HK-2 (cell line): ENCODE data around the gene RAB1B.
"Not testable (repeated sequence)": the region's sequence is repeated elsewhere in the genome, so short reads cannot be mapped to it uniquely, and the experiment has no call there.

ENCODE experiments used
- DNase-seq: peaks from one replicate; pipeline ENCODE4 v3.0.0-alpha.2; 2018; ENCODE audit not compliant: unreplicated experiment

The RAB1B gene

DNA sequence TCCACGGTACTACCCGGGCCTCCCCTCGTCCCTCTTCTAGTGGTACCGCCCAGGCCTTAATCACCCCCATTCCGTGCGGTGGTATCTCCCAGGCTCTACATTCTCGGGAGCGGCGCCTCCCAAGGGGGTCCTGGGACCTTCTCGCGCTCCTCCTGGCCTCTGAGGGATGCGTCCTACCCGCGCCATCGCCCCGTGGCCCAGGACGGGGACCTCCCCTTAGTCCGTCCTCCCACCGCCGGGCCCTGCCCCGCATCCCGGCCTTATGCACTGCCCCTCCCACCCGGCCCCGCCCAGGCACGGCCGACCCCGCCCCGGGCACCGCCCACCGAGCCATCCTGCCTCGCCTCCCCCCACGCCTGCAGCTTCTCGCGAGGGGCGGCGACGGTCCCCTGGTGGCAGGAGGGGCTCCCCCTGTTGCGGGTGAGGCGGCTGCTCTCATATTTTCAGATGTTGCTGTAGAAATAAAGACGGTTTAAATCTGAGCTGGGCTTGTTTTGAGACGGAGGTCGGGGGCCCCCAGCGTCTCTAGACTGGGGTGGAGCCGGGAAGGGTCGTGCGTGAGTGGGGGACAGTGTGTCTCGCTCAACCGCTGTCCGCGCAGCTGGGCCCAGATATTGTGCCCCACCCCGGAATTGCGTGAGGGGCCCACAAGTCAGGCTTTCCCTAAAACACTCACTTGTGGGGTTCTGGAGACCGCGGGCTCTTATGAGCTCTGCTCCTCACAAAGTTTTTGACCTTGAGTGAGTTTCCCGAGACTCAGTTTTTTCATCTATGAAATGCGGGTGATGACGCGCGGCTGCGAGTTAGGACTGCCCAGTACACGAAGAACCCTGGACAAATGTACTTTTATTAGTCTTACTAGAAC is 828 bp upstream of the RAB1B start:
- no peak for DNase-seq

DNA sequence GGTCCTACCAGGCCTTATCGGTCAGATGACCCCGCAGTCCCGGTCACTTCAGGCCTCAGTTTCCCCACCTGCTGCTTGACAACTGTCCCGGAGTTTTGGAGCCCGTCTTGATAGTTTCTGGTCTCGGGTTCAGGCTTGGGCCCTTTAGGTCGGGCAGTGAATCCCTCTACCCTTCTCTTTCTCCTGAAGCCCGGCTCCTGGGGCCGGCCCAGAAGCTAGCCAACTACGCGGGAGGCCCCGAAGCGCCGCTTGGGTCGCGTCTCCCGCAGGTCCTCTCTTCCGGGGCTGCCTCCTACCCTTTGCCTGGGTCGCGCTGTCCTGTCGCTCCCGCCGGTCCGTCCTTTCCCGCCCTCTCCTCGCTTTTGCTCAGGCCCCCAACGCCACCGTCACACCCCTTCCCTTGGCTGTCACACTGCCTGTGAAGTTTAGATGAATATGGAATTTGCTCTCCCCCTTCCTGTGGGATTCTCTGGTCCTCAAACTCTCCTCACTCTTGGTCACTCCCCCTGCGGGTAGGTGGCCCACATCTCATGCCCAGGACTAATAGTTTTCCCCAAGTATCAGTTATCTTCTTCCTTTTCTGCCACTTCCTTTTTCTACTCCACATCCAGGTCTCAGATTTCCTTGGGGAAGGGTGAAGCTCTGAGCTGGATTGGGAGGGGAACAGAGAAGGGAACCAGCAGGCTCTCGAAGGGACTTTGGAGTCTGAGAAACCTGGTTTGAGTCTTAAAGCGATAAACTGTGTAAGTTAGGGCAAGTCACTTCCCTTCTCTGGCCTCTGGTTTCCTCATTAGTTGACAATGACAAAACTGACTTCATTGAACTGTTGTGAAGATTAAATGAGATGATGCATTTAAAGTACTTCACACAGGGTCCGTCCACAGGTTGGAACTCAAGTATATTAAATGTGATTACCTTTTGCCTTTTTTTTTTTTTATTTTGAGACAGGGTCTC is 790 bp downstream of the RAB1B start:
- DNase-seq = no peak

DNA sequence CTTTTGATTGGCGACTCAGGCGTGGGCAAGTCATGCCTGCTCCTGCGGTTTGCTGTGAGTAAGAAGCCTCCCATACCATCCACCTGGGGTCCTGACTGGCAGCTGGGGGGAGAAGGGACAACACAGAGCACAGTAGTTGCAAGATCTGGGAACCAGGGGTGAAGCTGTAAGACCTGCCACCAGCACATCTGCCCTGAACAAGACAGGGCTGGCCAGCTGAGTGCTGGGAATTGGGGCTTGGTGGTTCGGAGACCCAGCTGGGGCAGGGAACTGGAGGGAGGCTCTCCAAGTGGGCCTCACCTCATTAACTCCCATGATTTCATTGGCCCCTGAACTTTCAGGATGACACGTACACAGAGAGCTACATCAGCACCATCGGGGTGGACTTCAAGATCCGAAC is 3.4 kb downstream of the RAB1B start:
- DNase-seq = no peak

DNA sequence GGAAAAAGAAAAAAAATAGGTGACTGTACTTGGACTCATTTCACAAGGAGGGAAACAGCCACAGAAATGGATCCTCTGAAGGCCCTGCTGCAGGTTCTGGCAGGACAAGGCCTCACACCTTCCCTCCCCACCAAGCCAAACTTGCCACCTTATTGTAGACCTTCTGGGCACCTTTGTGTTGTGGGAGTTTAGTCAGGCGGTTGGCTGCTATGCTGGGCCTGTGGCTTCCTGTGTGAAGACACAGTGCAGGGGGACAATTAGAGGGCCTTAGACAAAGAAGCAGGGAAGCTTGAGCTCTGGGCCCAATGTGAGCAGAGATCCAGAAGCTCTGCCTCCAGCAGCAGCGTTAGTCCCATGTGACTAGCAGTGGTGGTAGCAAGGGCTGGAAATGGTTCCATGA is 4.2 kb downstream of the RAB1B start:
- DNase-seq = no peak

DNA sequence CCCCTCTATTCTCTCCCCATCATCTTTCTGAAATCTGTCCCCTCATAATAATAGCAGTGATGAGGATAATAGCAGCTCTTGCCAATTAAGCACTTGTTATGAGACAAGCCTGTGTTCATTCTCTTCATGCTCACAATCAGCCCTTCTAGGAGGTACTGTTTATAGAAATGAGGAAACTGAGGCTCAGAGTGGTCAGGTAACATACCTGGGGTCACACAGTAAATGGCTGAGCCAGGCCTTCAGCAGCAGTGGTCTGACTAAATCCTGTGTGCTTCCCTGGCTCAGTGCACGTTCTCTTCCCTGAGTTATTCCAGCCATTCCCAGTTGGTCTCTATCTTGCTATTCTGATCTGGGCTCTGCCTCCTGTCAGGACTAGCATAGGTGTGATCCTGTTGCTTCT is 5.8 kb downstream of the RAB1B start:
- DNase-seq = no peak

DNA sequence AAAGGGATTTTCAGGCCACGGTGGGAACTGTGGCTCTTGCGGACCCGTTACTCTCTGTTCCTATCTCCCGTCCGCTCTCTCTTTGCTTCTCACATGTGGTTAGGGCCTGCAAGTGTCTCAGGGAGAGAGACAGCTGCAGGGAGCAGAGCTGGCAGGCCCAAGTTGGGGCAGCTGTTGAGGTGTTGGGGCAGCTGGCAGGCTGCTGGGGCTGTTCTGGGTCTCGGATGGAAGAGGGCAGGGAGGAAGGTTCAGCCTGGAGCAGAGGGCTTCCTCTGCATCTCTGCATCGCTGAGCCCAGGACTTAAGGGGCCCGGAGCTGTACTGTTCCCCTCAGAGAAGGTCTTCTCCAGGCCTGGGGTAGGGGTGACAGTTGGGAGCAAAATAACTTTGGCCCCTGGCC is 7.0 kb downstream of the RAB1B start:
- no peak for DNase-seq

DNA sequence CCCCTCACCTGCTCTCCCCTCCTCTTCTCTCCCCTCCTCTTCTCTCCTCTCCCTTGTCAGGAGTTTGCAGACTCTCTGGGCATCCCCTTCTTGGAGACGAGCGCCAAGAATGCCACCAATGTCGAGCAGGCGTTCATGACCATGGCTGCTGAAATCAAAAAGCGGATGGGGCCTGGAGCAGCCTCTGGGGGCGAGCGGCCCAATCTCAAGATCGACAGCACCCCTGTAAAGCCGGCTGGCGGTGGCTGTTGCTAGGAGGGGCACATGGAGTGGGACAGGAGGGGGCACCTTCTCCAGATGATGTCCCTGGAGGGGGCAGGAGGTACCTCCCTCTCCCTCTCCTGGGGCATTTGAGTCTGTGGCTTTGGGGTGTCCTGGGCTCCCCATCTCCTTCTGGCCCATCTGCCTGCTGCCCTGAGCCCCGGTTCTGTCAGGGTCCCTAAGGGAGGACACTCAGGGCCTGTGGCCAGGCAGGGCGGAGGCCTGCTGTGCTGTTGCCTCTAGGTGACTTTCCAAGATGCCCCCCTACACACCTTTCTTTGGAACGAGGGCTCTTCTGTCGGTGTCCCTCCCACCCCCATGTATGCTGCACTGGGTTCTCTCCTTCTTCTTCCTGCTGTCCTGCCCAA is 7.7 kb downstream of the RAB1B start:
- DNase-seq = no peak

DNA sequence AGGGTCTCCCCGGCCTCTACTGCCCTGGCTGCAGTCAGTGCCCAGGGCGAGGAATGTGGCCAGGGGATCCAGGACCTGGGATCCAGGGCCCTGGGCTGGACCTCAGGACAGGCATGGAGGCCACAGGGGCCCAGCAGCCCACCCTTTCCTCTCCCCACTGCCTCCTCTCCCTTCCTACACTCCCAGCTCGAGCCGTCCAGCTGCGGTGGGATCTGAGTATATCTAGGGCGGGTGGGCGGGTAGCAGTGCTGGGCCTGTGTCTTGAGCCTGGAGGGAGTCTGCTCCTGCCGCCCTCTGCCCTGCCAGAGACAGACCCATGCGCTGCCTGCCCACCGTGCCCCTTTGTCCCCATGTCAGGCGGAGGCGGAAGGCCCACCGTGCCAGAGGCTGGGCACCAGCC is 8.2 kb downstream of the RAB1B start:
- not testable (repeated sequence) for DNase-seq

DNA sequence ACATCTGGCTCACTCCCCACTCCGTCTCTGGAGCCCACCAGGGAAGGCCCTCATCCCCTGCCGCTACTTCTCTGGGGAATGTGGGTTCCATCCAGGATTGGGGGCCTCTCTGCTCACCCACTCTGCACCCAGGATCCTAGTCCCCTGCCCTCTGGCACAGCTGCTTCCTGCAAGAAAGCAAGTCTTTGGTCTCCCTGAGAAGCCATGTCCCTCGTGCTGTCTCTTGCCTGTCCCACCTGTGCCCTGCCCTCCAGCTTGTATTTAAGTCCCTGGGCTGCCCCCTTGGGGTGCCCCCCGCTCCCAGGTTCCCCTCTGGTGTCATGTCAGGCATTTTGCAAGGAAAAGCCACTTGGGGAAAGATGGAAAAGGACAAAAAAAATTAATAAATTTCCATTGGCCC is 8.6 kb downstream of the RAB1B start:
- DNase-seq = not testable (repeated sequence)

DNA sequence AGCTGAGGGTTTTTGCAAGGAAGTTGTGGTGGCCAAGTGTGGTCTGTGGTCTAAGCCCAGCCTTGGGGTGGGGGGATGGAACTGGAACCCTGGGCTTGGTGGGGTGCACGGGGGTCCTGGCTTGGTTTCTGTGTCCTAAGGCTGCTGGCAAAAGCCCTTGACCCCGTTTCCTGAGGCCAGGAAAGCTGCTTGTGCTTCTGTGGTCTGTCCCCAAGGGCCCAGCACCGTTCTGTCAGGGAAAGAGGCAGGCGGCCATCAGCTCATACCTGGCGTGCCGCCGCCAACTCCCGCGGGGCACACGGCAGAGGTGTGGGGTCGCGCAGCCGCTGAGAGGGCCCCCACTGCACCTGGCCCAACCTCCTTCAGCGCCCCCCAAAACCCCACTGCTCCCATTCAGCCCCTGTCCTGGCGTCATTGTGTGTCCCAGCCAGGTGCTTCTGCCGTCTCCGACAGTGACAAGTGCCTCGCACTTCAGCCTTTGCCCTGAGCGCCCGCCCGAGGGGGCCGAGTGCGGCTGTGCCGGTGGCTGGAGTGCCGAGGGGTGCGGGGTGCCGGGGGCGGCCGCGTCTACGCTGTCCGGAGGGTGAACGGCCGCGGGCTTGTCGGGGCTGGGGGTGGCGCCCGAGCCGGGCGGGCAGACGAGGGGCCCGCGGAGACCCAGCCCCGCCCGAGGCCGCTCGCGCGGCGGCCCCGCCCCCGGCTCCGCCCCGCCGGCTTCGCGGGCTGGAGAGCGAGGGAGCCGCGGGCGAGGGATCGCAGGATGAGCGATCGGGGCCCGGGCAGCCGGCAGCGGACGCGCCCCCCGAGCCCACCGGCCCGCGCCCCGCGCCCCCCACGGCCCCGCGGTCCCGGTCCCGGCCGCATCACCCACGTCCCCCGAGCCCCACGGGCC is 9.3 kb downstream of the RAB1B start, which contains the start of gene CNIH2:
CNIH2 (plus strand) TSS at position 705 of the 892 bp plus-strand sequence. CDS start 282 bp downstream, outside the sequence.
- no peak for DNase-seq

DNA sequence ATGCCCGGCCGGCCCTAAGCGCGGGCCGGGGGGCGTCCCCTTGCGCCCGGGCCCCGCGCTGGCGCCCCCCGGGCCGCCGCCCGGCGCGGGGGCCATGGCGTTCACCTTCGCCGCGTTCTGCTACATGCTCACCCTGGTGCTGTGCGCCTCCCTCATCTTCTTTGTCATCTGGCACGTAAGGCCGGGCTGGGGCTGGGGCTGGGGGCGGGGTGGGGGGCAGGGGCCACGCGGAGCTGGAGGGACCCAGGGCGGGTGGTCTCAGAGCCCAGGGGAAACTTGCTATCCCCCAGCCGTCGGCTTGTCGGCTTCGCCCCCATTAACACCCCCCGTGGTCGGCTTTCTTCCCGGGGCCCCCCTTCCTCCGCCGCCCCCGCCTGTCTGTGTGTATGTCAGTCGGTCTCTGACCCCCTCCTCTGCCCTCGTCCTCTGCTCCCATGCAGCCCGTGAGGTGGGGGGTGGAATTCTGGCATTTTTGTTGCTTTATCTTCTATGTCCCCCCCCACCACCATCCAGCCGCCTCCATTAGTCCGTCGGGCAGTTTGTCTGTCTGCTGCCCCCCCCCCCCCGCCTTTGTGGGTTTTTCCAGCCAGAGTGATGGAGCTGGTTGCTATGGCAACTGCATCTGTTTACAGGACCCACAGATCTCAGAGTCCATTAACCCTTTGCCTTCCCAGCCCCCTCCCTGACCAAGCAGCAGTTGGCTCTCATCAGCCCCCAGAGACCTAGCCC is 10.1 kb downstream of the RAB1B start:
- no peak for DNase-seq

DNA sequence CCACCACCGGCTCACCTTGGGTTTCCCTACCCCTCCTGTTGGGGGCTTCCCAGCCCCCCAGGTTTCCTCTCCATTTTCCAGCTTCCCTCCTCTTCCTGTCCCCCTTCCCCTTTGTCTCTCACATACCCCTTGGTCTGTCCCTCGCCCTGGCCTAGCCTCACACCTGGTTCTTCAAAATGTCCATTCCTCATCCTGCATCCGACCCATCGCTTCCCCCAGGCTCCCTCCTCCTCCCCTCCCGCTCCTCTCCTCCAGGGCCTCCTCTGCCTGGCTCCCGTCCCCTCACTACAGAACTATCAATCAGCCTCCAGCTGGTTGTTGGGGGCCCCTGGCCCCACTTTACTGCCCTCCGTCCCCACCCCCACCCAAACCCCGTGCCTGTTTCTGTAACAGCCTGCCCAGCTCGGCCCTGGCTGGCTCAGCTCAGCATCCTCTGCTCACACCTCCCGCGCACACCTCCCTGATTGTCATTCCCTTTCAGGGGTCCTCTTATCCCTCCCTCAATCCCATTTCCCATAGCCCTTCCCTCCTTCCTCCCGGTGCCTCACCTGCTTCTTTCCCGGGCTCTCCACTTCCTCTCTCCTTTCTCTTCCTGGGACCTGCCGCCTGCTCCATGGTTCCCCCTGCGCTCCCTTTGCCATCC is 10.8 kb downstream of the RAB1B start:
- DNase-seq = no peak

DNA sequence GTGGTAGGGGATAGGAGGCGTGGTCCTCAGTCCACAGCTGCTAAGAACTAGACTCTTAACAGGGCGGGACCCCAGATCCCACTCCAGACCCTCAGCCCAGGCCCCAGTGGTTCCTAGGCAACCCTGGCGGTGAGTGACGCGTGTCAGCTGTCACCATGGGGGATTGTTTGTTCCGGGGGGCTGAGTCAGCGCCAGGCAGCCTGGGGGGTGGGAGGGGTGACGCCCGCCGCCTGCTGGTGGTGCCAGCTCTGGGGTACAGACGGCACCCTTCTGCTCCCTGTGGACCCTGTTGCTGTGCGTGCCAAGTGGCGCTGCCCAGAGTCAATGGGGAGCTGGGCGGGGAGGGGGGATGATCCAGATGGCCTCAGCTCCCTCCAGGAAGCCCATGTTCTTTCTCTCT is 12.0 kb downstream of the RAB1B start:
- no peak for DNase-seq

DNA sequence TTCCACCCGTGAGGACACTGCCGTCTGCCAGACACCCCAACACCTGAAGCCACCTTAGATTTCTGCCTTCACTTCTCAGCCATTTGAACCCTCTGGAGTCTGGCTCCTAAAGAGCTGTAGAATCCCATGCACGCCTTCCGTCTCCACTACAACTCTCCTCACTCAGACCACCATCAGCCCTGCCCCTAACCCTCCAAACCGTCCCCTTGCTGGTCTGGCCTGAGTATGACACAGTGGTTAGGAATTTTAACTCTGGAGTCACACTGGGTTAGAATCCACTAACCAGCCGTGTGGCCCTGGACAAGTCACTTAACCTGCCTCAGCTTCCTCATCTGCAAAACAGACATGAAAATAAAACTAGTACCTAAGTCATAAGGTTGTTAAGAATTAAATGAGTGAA is 12.6 kb downstream of the RAB1B start:
- no peak for DNase-seq

DNA sequence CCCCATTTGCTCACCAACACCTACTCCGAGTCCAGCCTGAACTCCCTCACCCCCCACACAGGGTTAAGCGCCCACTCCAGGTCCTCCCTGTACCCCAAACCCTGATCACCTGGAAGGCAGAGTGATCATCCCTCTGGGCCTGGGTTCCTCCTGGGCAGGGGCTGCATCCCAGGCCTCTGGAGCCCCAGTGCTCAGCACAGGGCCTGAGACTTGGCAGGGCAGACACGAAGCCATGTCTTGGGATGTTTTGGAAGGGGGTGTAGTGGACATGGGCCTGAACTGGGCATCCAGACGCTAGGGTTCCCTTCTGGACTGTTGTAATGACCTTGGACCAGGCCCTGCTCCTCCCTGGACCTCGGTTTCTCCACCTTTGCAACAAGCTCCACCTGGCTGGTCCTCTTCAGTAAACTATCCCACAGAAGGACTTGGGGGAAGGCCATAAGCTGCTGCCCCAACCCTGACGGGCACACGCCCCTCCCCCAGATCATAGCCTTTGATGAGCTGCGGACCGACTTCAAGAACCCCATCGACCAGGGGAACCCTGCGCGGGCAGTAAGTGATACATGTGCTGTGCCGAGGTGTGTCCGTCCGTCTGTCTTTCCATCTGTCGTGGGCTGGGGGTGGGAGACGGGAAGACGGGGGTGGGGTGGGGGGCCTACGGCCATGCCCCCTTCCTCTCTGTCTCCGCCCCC is 13.5 kb downstream of the RAB1B start:
- no peak for DNase-seq

DNA sequence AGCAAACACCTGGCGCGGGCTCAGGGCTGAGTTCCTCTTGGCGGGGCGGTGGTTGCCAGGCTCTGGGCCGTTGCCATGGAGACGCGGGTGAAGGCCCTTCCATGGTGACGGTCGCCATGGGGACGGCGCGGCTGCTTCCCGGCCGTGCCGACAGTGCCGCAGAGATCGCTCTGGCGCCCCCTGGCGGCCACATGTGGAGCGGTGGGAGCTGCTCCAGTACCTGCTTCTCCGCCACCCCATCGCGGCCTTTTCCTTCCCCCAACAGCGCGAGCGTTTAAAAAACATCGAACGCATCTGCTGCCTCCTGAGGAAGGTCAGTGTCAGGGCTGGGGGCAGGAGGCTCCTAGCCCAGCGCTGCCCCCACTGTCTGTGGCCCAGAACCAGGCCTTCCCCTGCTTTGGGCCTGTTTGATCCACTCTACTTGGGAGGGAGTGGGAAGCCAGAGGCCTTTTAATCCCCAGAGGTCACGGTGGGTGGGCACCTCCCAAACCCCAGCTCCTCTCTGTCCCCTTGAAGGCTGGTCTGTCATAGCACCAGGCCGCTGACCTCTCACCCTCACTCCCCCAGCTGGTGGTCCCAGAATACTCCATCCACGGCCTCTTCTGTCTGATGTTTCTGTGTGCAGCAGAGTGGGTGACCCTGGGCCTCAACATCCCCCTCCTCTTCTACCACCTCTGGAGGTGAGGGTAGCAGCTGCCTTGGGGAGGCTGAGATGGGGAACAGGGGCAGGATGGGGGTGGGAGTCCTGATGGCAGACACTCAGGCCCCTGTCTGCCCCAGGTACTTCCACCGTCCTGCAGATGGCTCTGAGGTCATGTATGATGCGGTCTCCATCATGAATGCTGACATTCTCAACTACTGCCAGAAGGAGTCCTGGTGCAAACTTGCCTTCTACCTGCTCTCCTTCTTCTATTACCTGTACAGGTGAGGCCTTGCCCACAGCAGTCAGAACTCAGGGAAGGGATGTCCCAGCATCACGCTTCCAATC is 14.3 kb downstream of the RAB1B start:
- peak; percentile 92 for DNase-seq

DNA sequence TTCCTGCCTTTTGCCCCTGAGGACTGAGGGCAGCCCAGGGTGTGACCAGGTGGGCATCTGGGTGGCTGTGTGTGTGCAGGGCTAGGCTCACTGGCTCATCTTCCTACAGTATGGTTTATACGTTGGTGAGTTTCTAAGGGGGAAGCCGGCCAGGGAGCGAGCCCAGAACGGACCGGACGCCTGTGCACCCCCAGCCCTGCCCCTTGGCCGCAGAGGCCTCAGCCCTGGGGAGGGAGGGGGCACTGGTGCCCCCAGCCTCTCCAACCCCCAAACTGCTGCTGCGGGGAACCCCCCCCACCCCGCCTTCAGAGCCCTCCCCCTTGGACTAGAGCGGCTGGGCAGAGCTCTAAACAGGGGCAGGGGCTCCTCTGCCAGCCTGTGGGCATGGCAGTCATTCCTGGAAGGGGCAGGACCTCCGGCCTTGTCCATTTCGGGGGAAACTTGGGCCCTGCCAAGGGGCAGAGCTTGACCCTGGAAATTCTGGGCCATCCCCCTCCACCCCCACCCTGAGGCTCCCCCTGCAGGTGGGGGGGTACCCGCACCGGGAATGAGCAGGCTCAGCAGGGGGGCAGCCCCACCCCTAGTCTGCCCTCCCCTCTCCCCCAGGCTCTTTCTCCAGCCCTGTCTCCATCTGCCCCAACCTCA is 15.1 kb downstream of the RAB1B start:
- DNase-seq = no peak
